WTC11 (cell line): ENCODE measurements around the gene TPGS2. TPM values are rescaled to one million over a fixed set of nuclear protein-coding genes. Genes with fewer than 3 reads are reported as not detected.

Source experiments
- ATAC-seq: fragments of 200-7000 bp; cut with Tn5 transposase; 2 replicates; pipeline ENCODE4 v1.10.0; 2021; ENCODE audit warnings: mild to moderate bottlenecking, moderate library complexity
- CTCF ChIA-PET: fragments of 300-600 bp; sonication (Branson Sonifier 250); formaldehyde crosslinking; loops from one replicate; lab custom pipeline; 2021; ENCODE audit warnings: antibody characterized with exemption; lab: Charles Lee
- POLR2A ChIA-PET: fragments of 350-600 bp; sonication (Branson Sonifier 250); formaldehyde crosslinking; loops from one replicate; lab custom pipeline; 2021; ENCODE audit warnings: antibody characterized with exemption; lab: Charles Lee
- DNase-seq: peaks from one replicate; pipeline ENCODE4 v3.0.0; 2021; ENCODE audit warnings: low spot score
- H3K27ac Mint-ChIP-seq: 2 replicates; pipeline ENCODE4 v1.8.0; 2021; ENCODE audit warnings: mixed read lengths
- H3K27me3 Mint-ChIP-seq: 2 replicates; pipeline ENCODE4 v1.8.0; 2021; ENCODE audit warnings: low read depth, mild to moderate bottlenecking, moderate library complexity, mixed read lengths
- H3K36me3 Mint-ChIP-seq: 2 replicates; pipeline ENCODE4 v1.8.0; 2021; ENCODE audit warnings: mixed read lengths
- H3K4me1 Mint-ChIP-seq: 2 replicates; pipeline ENCODE4 v1.8.0; 2022; ENCODE audit warnings: mixed read lengths
- H3K4me3 Mint-ChIP-seq: 2 replicates; pipeline ENCODE4 v1.8.0; 2021; ENCODE audit warnings: mild to moderate bottlenecking, moderate library complexity, mixed read lengths
- H3K9me3 Mint-ChIP-seq: 2 replicates; pipeline ENCODE4 v1.8.0; 2021; ENCODE audit warnings: mixed read lengths
- CBFB ChIP-seq: sonication (generic); formaldehyde crosslinking; IDR thresholded peaks from 2 replicates; pipeline ENCODE4 v1.8.1; 2022; ENCODE audit warnings: mild to moderate bottlenecking, low read depth, missing genetic modification reagents
- CREM ChIP-seq: sonication (generic); formaldehyde crosslinking; IDR thresholded peaks from 2 replicates; pipeline ENCODE4 v1.8.1; 2022; ENCODE audit warnings: mild to moderate bottlenecking, missing genetic modification reagents, moderate library complexity
- FOXJ3 ChIP-seq: sonication (generic); formaldehyde crosslinking; IDR thresholded peaks from 2 replicates; pipeline ENCODE4 v1.9.0; 2021; ENCODE audit warnings: missing genetic modification reagents, mild to moderate bottlenecking, borderline replicate concordance
- GTF2I ChIP-seq: fragments of 250-450 bp; sonication (Bioruptor Pico); conservative IDR thresholded peaks from 2 replicates; pipeline ENCODE4 v1.4.0; 2021; ENCODE audit warnings: mild to moderate bottlenecking
- HMGA2 ChIP-seq: fragments of 250-450 bp; sonication (Bioruptor Pico); IDR thresholded peaks from 2 replicates; pipeline ENCODE4 v1.4.0; 2021; ENCODE audit warnings: mild to moderate bottlenecking, moderate library complexity
- IRF2 ChIP-seq: sonication (generic); formaldehyde crosslinking; IDR thresholded peaks from 2 replicates; pipeline ENCODE4 v1.8.0; 2022; ENCODE audit warnings: low read depth, missing genetic modification reagents, borderline replicate concordance
- JUN ChIP-seq: sonication (generic); formaldehyde crosslinking; IDR thresholded peaks from 2 replicates; pipeline ENCODE4 v1.8.0; 2023; ENCODE audit warnings: mild to moderate bottlenecking, missing genetic modification reagents
- NFATC4 ChIP-seq: fragments of 250-450 bp; sonication (Bioruptor Pico); IDR thresholded peaks from 2 replicates; pipeline ENCODE4 v1.9.0; 2021; ENCODE audit warnings: mild to moderate bottlenecking
- OVOL2 ChIP-seq: fragments of 250-450 bp; sonication (Bioruptor Pico); IDR thresholded peaks from 2 replicates; pipeline ENCODE4 v1.9.0; 2021; ENCODE audit warnings: mild to moderate bottlenecking, borderline replicate concordance
- RORB ChIP-seq: fragments of 250-450 bp; sonication (Bioruptor Pico); IDR thresholded peaks from 2 replicates; pipeline ENCODE4 v1.9.0; 2021; ENCODE audit warnings: mild to moderate bottlenecking
- TP53 ChIP-seq: sonication (generic); formaldehyde crosslinking; IDR thresholded peaks from 2 replicates; pipeline ENCODE4 v1.8.1; 2023; ENCODE audit warnings: mild to moderate bottlenecking, missing genetic modification reagents
- ZNF138 ChIP-seq: sonication (generic); formaldehyde crosslinking; conservative IDR thresholded peaks from 2 replicates; pipeline ENCODE4 v1.8.1; 2022; ENCODE audit warnings: mild to moderate bottlenecking, moderate library complexity, missing genetic modification reagents
- total RNA-seq: library from RNA; stranded (reverse); gene quantifications from 3 replicates; pipeline ENCODE4 v1.2.3, GENCODE V29; 2021
- TF ChIP-seq, protein P1 (sequence below): sonication (generic); formaldehyde crosslinking; IDR thresholded peaks from 2 replicates; pipeline ENCODE4 v1.8.0; 2023; ENCODE audit warnings: missing genetic modification reagents, mild to moderate bottlenecking, borderline replicate concordance
- TF ChIP-seq, protein P2 (sequence below): sonication (generic); formaldehyde crosslinking; IDR thresholded peaks from 2 replicates; pipeline ENCODE4 v1.8.1; 2023; ENCODE audit warnings: mild to moderate bottlenecking, missing genetic modification reagents
- TF ChIP-seq, protein P3 (sequence below): fragments of 250-450 bp; sonication (Bioruptor Pico); IDR thresholded peaks from 2 replicates; pipeline ENCODE4 v1.9.0; 2021; ENCODE audit warnings: mild to moderate bottlenecking
- TF ChIP-seq, protein P4 (sequence below): sonication (generic); formaldehyde crosslinking; IDR thresholded peaks from 2 replicates; pipeline ENCODE4 v1.8.0; 2023; ENCODE audit warnings: mild to moderate bottlenecking, missing genetic modification reagents
- TF ChIP-seq, protein P5 (sequence below): fragments of 200-600 bp; IDR thresholded peaks from 2 replicates; pipeline ENCODE4 v1.8.0; 2022; ENCODE audit warnings: antibody characterized with exemption

TPGS2 gene
- total RNA-seq, 1 experiment from 2014 or later: 96.9 TPM

DNA sequence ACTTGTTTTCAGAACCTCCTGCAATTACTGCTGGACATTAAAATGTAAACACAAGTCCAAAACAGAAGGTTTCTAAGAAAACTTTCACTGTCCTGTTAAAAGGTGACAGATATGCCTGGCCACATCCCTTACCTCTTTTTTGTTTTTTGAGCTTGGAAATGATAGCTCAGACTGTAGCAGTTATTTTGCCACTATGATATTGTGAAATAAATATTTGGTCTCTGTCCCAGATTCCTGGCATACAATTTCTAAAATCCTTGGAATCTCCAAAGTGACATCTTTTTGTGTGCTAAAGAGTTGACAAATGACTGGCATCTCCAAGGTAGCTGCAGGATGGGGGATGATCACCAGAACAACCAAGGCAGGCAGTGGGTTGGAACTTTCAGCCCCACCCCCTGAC, 16.8 kb downstream of the TPGS2 start (continued):
- no peak for TF ChIP-seq IRF2 (CRISPR knock-in tag)
- TF ChIP-seq JUN: no peak
- no peak for TF ChIP-seq NFATC4
- TF ChIP-seq, all 79 proteins: peak for 0

DNA sequence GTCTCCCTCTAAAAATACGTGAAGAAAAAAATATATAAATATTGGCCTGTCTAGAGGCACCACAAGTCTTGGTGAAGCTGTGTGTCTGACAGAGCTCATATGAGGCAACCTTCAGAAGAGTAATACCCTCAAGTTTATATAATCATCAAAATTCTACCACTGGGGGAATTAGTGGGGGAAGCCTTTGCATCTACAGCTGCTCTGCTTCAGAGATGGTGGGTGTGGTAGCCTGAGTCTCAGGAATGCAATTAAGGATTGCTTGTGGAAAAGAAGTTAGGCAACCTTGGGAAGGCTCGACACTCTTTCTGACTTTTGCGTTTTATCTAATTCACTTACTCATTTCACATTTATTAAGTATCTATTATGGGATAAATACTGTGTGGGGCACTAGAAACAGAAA, 17.4 kb downstream of the TPGS2 start:
- no peaks in the 10 kb centered on the region for H3K27me3 Mint-ChIP-seq
- peaks cover 37% of the 10 kb centered on the region for H3K36me3 Mint-ChIP-seq
- DNase-seq: no peak
- CTCF ChIA-PET: interaction anchor here (0.6 to 1.8 kb wide), 3 partner anchors 17 to 632 kb away, joined by 4 to 7 read pairs (median 7); partner anchors contain the start of genes KIAA1328 and TPGS2
- no peak overlapping the region for H3K27ac Mint-ChIP-seq
- TF ChIP-seq CREM (no peak), GTF2I (CRISPR knock-in tag) (no peak), FOXJ3 (CRISPR knock-in tag) (no peak), ZNF138 (CRISPR knock-in tag) (no peak), CBFB (no peak), TP53 (no peak), RORB (CRISPR knock-in tag) (no peak)
- TF ChIP-seq, protein P1, sequence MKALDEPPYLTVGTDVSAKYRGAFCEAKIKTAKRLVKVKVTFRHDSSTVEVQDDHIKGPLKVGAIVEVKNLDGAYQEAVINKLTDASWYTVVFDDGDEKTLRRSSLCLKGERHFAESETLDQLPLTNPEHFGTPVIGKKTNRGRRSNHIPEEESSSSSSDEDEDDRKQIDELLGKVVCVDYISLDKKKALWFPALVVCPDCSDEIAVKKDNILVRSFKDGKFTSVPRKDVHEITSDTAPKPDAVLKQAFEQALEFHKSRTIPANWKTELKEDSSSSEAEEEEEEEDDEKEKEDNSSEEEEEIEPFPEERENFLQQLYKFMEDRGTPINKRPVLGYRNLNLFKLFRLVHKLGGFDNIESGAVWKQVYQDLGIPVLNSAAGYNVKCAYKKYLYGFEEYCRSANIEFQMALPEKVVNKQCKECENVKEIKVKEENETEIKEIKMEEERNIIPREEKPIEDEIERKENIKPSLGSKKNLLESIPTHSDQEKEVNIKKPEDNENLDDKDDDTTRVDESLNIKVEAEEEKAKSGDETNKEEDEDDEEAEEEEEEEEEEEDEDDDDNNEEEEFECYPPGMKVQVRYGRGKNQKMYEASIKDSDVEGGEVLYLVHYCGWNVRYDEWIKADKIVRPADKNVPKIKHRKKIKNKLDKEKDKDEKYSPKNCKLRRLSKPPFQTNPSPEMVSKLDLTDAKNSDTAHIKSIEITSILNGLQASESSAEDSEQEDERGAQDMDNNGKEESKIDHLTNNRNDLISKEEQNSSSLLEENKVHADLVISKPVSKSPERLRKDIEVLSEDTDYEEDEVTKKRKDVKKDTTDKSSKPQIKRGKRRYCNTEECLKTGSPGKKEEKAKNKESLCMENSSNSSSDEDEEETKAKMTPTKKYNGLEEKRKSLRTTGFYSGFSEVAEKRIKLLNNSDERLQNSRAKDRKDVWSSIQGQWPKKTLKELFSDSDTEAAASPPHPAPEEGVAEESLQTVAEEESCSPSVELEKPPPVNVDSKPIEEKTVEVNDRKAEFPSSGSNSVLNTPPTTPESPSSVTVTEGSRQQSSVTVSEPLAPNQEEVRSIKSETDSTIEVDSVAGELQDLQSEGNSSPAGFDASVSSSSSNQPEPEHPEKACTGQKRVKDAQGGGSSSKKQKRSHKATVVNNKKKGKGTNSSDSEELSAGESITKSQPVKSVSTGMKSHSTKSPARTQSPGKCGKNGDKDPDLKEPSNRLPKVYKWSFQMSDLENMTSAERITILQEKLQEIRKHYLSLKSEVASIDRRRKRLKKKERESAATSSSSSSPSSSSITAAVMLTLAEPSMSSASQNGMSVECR: no peak
- TF ChIP-seq, protein P2, sequence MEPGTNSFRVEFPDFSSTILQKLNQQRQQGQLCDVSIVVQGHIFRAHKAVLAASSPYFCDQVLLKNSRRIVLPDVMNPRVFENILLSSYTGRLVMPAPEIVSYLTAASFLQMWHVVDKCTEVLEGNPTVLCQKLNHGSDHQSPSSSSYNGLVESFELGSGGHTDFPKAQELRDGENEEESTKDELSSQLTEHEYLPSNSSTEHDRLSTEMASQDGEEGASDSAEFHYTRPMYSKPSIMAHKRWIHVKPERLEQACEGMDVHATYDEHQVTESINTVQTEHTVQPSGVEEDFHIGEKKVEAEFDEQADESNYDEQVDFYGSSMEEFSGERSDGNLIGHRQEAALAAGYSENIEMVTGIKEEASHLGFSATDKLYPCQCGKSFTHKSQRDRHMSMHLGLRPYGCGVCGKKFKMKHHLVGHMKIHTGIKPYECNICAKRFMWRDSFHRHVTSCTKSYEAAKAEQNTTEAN (CRISPR knock-in tag): no peak
- TF ChIP-seq, protein P3, sequence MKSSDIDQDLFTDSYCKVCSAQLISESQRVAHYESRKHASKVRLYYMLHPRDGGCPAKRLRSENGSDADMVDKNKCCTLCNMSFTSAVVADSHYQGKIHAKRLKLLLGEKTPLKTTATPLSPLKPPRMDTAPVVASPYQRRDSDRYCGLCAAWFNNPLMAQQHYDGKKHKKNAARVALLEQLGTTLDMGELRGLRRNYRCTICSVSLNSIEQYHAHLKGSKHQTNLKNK (CRISPR knock-in tag): no peak
- TF ChIP-seq, protein P4, sequence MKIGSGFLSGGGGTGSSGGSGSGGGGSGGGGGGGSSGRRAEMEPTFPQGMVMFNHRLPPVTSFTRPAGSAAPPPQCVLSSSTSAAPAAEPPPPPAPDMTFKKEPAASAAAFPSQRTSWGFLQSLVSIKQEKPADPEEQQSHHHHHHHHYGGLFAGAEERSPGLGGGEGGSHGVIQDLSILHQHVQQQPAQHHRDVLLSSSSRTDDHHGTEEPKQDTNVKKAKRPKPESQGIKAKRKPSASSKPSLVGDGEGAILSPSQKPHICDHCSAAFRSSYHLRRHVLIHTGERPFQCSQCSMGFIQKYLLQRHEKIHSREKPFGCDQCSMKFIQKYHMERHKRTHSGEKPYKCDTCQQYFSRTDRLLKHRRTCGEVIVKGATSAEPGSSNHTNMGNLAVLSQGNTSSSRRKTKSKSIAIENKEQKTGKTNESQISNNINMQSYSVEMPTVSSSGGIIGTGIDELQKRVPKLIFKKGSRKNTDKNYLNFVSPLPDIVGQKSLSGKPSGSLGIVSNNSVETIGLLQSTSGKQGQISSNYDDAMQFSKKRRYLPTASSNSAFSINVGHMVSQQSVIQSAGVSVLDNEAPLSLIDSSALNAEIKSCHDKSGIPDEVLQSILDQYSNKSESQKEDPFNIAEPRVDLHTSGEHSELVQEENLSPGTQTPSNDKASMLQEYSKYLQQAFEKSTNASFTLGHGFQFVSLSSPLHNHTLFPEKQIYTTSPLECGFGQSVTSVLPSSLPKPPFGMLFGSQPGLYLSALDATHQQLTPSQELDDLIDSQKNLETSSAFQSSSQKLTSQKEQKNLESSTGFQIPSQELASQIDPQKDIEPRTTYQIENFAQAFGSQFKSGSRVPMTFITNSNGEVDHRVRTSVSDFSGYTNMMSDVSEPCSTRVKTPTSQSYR (CRISPR knock-in tag): no peak
- TF ChIP-seq, all 79 proteins: peak for 0
- POLR2A ChIA-PET: no interaction called here
- Mint-ChIP-seq H3K9me3 (no peaks in the 10 kb centered on the region), H3K4me1 (no peaks in the 10 kb centered on the region; the same call in 1 of the 2 replicates), H3K4me3 (no peak overlapping the region)
- no peak for ATAC-seq

DNA sequence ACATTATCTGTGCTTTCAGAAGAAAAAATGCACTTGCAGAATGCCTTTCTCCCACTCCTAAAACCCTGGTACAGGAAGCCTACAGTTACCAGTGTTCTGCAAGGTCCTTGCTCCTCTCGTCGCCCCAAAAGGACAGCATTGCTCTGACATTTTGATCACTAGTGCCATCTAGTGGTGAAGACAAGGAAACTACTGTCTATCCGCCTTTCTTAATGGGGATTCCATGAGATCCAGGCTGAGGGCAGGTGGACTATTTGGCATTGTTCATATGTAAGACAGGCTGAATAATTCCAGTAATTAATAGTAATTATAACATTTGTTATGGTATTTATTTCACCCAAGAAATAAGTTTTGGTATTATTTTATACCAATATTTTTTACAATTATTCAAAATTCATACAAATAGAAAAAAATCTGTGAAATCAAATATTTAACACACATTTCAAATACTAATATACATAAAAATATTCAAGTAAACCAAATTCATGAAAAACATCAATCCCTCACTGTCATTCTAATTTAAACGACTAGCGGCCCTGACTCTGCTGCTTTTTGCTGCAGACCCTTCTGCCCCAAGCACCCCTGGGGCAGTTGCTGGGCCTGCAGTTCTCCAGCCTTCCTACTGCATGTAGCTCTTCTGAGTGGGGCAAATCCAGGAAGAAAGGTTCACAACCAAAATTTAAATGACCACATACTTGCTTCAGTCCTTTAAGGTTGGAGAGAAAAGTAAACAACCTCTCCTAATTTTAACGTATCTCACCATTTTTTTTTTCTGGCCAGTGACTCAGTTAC, 19.0 kb downstream of the TPGS2 start:
- CTCF ChIA-PET: interaction anchor here (0.8 to 1.8 kb wide), 5 partner anchors 13 to 237 kb away, joined by 3 to 7 read pairs (median 4); partner anchors contain the start of genes KIAA1328 and TPGS2
- H3K36me3 Mint-ChIP-seq: peaks cover 47% of the 10 kb centered on the region

More for the DNA sequence above, 19.0 kb downstream of the TPGS2 start:
- POLR2A ChIA-PET: no interaction called here
- H3K27ac Mint-ChIP-seq: no peak overlapping the region; the same call in 1 of the 2 replicates
- no peaks in the 10 kb centered on the region for H3K27me3 Mint-ChIP-seq
- H3K9me3 Mint-ChIP-seq: no peaks in the 10 kb centered on the region
- H3K4me3 Mint-ChIP-seq: no peak overlapping the region
- TF ChIP-seq, protein P5, sequence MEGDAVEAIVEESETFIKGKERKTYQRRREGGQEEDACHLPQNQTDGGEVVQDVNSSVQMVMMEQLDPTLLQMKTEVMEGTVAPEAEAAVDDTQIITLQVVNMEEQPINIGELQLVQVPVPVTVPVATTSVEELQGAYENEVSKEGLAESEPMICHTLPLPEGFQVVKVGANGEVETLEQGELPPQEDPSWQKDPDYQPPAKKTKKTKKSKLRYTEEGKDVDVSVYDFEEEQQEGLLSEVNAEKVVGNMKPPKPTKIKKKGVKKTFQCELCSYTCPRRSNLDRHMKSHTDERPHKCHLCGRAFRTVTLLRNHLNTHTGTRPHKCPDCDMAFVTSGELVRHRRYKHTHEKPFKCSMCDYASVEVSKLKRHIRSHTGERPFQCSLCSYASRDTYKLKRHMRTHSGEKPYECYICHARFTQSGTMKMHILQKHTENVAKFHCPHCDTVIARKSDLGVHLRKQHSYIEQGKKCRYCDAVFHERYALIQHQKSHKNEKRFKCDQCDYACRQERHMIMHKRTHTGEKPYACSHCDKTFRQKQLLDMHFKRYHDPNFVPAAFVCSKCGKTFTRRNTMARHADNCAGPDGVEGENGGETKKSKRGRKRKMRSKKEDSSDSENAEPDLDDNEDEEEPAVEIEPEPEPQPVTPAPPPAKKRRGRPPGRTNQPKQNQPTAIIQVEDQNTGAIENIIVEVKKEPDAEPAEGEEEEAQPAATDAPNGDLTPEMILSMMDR: peak; percentile 64
- no peak for TF ChIP-seq OVOL2 (CRISPR knock-in tag)
- TF ChIP-seq HMGA2: peak; percentile 53; the same call in 1 of the 2 replicates
- ATAC-seq: peak; percentile 98
- H3K4me1 Mint-ChIP-seq: no peaks in the 10 kb centered on the region; the same call in 1 of the 2 replicates
- DNase-seq: peak; percentile 17
